SJCRH30 (cell line): Measurements from ENCODE around the gene WDFY2. TPM values are rescaled to one million over a fixed set of nuclear protein-coding genes. Genes with fewer than 3 reads are reported as not detected.

Experiments
- DNase-seq, 2 experiments: peaks; one replicate each; pipeline ENCODE4 v3.0.0-alpha.2; 2015 to 2020
- H3K27ac ChIP-seq: fragments of 250-450 bp; sonication (Bioruptor Pico); 2 replicates; pipeline ENCODE4 v1.5.1; 2020; ENCODE audit warnings: mild to moderate bottlenecking, moderate library complexity
- H3K27me3 ChIP-seq: fragments of 250-450 bp; sonication (Bioruptor Pico); 2 replicates; pipeline ENCODE4 v1.5.1; 2020; ENCODE audit warnings: mild to moderate bottlenecking, moderate library complexity
- H3K36me3 ChIP-seq: fragments of 250-450 bp; sonication (Bioruptor Pico); 2 replicates; pipeline ENCODE4 v1.5.1; 2020; ENCODE audit warnings: mild to moderate bottlenecking, moderate library complexity
- H3K4me1 ChIP-seq: fragments of 250-450 bp; sonication (Bioruptor Pico); 2 replicates; pipeline ENCODE4 v1.5.1; 2020; ENCODE audit warnings: mild to moderate bottlenecking, moderate library complexity
- H3K4me3 ChIP-seq: fragments of 250-450 bp; sonication (Bioruptor Pico); 2 replicates; pipeline ENCODE4 v1.5.1; 2020; ENCODE audit warnings: mild to moderate bottlenecking, moderate library complexity
- H3K9me3 ChIP-seq: fragments of 250-450 bp; sonication (Bioruptor Pico); replicated peaks from 2 replicates; pipeline ENCODE4 v1.5.1; 2020; ENCODE audit warnings: mild to moderate bottlenecking, moderate library complexity
- total RNA-seq: library from RNA; depleted of rRNA; stranded (reverse); fragments of >200 nt; shearing (Covaris generic); gene quantifications from 2 replicates; pipeline ENCODE4 v1.2.3, GENCODE V29; 2014

The WDFY2 gene
- total RNA-seq, 1 experiment from 2014 or later = 13.2 TPM

GRCh38 chr13:51601601-51602565, 17.6 kb downstream of the WDFY2 start:
- DNase-seq = no peak
- H3K4me1 ChIP-seq = no peaks in the 10 kb centered on the region
- H3K4me3 ChIP-seq = no peak overlapping the region
- H3K9me3 ChIP-seq = no peaks in the 10 kb centered on the region
- H3K27ac ChIP-seq = no peak overlapping the region
- no peaks in the 10 kb centered on the region; the same call in none of the 2 replicates for H3K36me3 ChIP-seq
- no peaks in the 10 kb centered on the region for H3K27me3 ChIP-seq

- Histone ChIP-seq H3K36me3 (no peaks in the 10 kb centered on the region; the same call in none of the 2 replicates), H3K27ac (no peak overlapping the region), H3K4me1 (no peaks in the 10 kb centered on the region), H3K4me3 (no peak overlapping the region), H3K27me3 (no peaks in the 10 kb centered on the region), H3K9me3 (no peaks in the 10 kb centered on the region)
- no peak for DNase-seq
These were observed 19.5 kb downstream of the WDFY2 start for GRCh38 chr13:51603716-51604115.

- no peak overlapping the region for H3K27ac ChIP-seq
- no peaks in the 10 kb centered on the region for H3K9me3 ChIP-seq
- H3K4me3 ChIP-seq = no peak overlapping the region
- H3K36me3 ChIP-seq = no peaks in the 10 kb centered on the region; the same call in none of the 2 replicates
- H3K4me1 ChIP-seq = no peaks in the 10 kb centered on the region
- no peak for DNase-seq
- H3K27me3 ChIP-seq = no peaks in the 10 kb centered on the region
These were observed 21.4 kb downstream of the WDFY2 start for GRCh38 chr13:51605698-51606097.

GRCh38 chr13:51607165-51607564, 22.9 kb downstream of the WDFY2 start:
- no peak overlapping the region for H3K27ac ChIP-seq
- no peak for DNase-seq
- H3K9me3 ChIP-seq = no peaks in the 10 kb centered on the region
- H3K27me3 ChIP-seq = no peaks in the 10 kb centered on the region
- H3K4me3 ChIP-seq = no peak overlapping the region
- no peaks in the 10 kb centered on the region for H3K4me1 ChIP-seq
- no peaks in the 10 kb centered on the region; the same call in none of the 2 replicates for H3K36me3 ChIP-seq

GRCh38 chr13:51608857-51609406, 24.7 kb downstream of the WDFY2 start:
- DNase-seq = no peak
- Histone ChIP-seq H3K27ac (no peak overlapping the region), H3K4me3 (no peak overlapping the region), H3K27me3 (no peaks in the 10 kb centered on the region), H3K4me1 (peaks cover 5% of the 10 kb centered on the region), H3K9me3 (no peaks in the 10 kb centered on the region), H3K36me3 (no peaks in the 10 kb centered on the region; the same call in 1 of the 2 replicates)

- no peaks in the 10 kb centered on the region for H3K9me3 ChIP-seq
- no peak overlapping the region for H3K27ac ChIP-seq
- no peak overlapping the region for H3K4me3 ChIP-seq
- DNase-seq = no peak
- H3K27me3 ChIP-seq = no peaks in the 10 kb centered on the region
- H3K36me3 ChIP-seq = no peaks in the 10 kb centered on the region; the same call in 1 of the 2 replicates
- peaks cover 11% of the 10 kb centered on the region for H3K4me1 ChIP-seq
These were observed 28.6 kb downstream of the WDFY2 start for GRCh38 chr13:51612867-51613266.

- no peaks in the 10 kb centered on the region for H3K27me3 ChIP-seq
- H3K9me3 ChIP-seq = no peaks in the 10 kb centered on the region
- no peak overlapping the region for H3K4me3 ChIP-seq
- H3K4me1 ChIP-seq = peaks cover 16% of the 10 kb centered on the region
- no peaks in the 10 kb centered on the region for H3K36me3 ChIP-seq
- H3K27ac ChIP-seq = no peak overlapping the region
- DNase-seq = no peak
These were observed 29.3 kb downstream of the WDFY2 start for GRCh38 chr13:51613535-51613934.

- H3K27ac ChIP-seq = peak overlapping the region; percentile 32
- H3K36me3 ChIP-seq = no peaks in the 10 kb centered on the region
- peaks cover 25% of the 10 kb centered on the region for H3K4me1 ChIP-seq
- H3K9me3 ChIP-seq = no peaks in the 10 kb centered on the region
- peak; percentile 61 to 78 for DNase-seq
- H3K4me3 ChIP-seq = no peak overlapping the region
- H3K27me3 ChIP-seq = no peaks in the 10 kb centered on the region
These were observed 30.1 kb downstream of the WDFY2 start for GRCh38 chr13:51614350-51614786.

GRCh38 chr13:51618626-51619025, 34.4 kb downstream of the WDFY2 start:
- DNase-seq = peak in 1 of 2 experiments; percentile 29
- peak overlapping the region; percentile 100 for H3K27ac ChIP-seq
- no peak overlapping the region for H3K4me3 ChIP-seq
- no peaks in the 10 kb centered on the region for H3K27me3 ChIP-seq
- H3K36me3 ChIP-seq = no peaks in the 10 kb centered on the region
- H3K9me3 ChIP-seq = no peaks in the 10 kb centered on the region
- peaks cover 44% of the 10 kb centered on the region for H3K4me1 ChIP-seq

GRCh38 chr13:51619614-51620013, 35.4 kb downstream of the WDFY2 start:
- no peaks in the 10 kb centered on the region for H3K36me3 ChIP-seq
- peak; percentile 77 to 91 for DNase-seq
- H3K4me3 ChIP-seq = peak overlapping the region; percentile 47
- no peaks in the 10 kb centered on the region for H3K27me3 ChIP-seq
- H3K4me1 ChIP-seq = peaks cover 43% of the 10 kb centered on the region
- H3K9me3 ChIP-seq = no peaks in the 10 kb centered on the region
- peak overlapping the region; percentile 100 for H3K27ac ChIP-seq

GRCh38 chr13:51620165-51620983, 36.1 kb downstream of the WDFY2 start:
- Histone ChIP-seq H3K4me3 (peak overlapping the region; percentile 47), H3K27me3 (no peaks in the 10 kb centered on the region), H3K4me1 (peaks cover 45% of the 10 kb centered on the region), H3K9me3 (no peaks in the 10 kb centered on the region), H3K36me3 (no peaks in the 10 kb centered on the region), H3K27ac (peak overlapping the region; percentile 100)
- peak; percentile 94 to 97 for DNase-seq

GRCh38 chr13:51621602-51622001, 37.3 kb downstream of the WDFY2 start:
- Histone ChIP-seq H3K4me1 (peaks cover 46% of the 10 kb centered on the region), H3K4me3 (peak overlapping the region; percentile 47), H3K27ac (peak overlapping the region; percentile 100), H3K36me3 (no peaks in the 10 kb centered on the region), H3K9me3 (no peaks in the 10 kb centered on the region), H3K27me3 (no peaks in the 10 kb centered on the region)
- peak in 1 of 2 experiments; percentile 35 for DNase-seq

- Histone ChIP-seq H3K4me1 (peaks cover 41% of the 10 kb centered on the region), H3K9me3 (no peaks in the 10 kb centered on the region), H3K27ac (no peak overlapping the region), H3K27me3 (no peaks in the 10 kb centered on the region), H3K4me3 (no peak overlapping the region), H3K36me3 (no peaks in the 10 kb centered on the region)
- peak in 1 of 2 experiments; percentile 42 for DNase-seq
These were observed 39.2 kb downstream of the WDFY2 start for GRCh38 chr13:51623473-51623872.

GRCh38 chr13:51624207-51624606, 39.9 kb downstream of the WDFY2 start:
- no peak for DNase-seq
- Histone ChIP-seq H3K4me1 (peaks cover 33% of the 10 kb centered on the region), H3K9me3 (no peaks in the 10 kb centered on the region), H3K27ac (no peak overlapping the region), H3K4me3 (no peak overlapping the region), H3K36me3 (no peaks in the 10 kb centered on the region), H3K27me3 (no peaks in the 10 kb centered on the region)
